ENCODE results near the gene PRR12. TPM values are rescaled to one million over a fixed set of nuclear protein-coding genes. Genes with fewer than 3 reads are reported as not detected.

The PRR12 gene
- total RNA-seq, 4 donors from 2014 or later = 2.6 to 63.1 (median 8.6) TPM

- Histone ChIP-seq H3K27me3 (no peaks in the 10 kb centered on the region), H3K9me3 (no peaks in the 10 kb centered on the region), H3K4me1 (no peaks in the 10 kb centered on the region), H3K36me3 (no peaks in the 10 kb centered on the region), H3K27ac (no peak overlapping the region), H3K4me3 (no peak overlapping the region)
- intact Hi-C loops (cut with DNase I; ENCODE audit: low total_unique reads) = no loop called here
- no peak for DNase-seq
- no peak for TF ChIP-seq POLR2A (IDR thresholded peaks at IDR 0.05)
- TF ChIP-seq, protein P1, sequence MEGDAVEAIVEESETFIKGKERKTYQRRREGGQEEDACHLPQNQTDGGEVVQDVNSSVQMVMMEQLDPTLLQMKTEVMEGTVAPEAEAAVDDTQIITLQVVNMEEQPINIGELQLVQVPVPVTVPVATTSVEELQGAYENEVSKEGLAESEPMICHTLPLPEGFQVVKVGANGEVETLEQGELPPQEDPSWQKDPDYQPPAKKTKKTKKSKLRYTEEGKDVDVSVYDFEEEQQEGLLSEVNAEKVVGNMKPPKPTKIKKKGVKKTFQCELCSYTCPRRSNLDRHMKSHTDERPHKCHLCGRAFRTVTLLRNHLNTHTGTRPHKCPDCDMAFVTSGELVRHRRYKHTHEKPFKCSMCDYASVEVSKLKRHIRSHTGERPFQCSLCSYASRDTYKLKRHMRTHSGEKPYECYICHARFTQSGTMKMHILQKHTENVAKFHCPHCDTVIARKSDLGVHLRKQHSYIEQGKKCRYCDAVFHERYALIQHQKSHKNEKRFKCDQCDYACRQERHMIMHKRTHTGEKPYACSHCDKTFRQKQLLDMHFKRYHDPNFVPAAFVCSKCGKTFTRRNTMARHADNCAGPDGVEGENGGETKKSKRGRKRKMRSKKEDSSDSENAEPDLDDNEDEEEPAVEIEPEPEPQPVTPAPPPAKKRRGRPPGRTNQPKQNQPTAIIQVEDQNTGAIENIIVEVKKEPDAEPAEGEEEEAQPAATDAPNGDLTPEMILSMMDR (IDR thresholded peaks at IDR 0.05) = no peak
Measured at GRCh38 chr19:49636233-49636932, 45.4 kb downstream of the PRR12 start.

DNA sequence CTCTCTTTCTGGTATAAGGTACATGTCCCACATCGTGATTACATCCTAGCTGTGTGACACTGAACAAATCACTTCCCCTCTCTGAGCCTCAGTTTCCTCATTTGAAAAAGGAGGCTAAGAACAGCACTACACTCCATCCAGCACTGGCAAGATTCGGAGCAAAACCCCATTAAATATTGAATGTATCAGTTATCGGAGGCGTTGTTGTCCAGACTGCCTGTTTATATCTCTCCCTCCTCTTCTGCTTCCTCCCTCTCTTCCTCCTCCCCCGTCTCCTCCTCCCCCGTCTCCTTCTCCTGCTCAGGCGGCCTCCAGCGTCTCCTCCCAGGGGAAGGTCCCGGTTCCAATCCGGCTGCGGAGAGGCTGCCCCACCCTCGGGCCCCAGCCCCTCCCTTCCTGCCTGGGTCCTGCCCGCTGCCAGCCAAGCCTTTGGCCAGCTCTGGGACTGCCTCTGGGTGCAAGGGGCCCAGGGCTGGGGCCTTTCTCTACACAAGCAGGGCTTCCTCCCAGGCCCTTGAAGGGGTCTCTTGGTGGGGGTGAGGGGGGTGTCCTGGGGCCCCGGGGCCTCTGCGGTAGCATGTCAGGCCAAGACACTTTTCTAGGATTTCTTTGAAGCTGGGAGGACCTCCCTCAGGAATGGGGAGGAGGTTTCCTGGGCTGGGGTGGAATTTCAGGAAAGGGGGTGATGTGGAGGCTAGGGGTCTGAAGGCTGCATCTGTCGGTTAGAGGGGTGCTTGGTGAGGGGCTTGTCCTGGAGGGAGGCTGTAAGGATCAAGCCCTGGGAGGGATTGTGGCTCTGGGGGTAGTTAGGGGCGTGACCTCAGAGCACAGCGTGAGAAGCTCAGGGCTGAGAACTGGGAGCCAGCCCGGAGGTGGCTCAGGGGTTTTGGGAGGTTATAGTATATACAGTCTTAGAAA lies 47.1 kb downstream of the PRR12 start:
- peak overlapping the region; percentile 97 to 99 for H3K27ac ChIP-seq
- peak; percentile 85 to 86 for DNase-seq
- no peaks in the 10 kb centered on the region for H3K36me3 ChIP-seq
- TF ChIP-seq POLR2A (IDR thresholded peaks at IDR 0.05) = peak in 1 of 2 donors; percentile 23
- TF ChIP-seq, protein P1 (IDR thresholded peaks at IDR 0.05) = no peak
- peak overlapping the region; percentile 72 to 73 for H3K4me3 ChIP-seq
- peaks cover under 1 to 5% of the 10 kb centered on the region in 2 donors for H3K4me1 ChIP-seq
- intact Hi-C loops (cut with DNase I; ENCODE audit: low total_unique reads) = no loop called here
- no peaks in the 10 kb centered on the region for H3K9me3 ChIP-seq
- no peaks in the 10 kb centered on the region for H3K27me3 ChIP-seq

- Histone ChIP-seq H3K27ac (peak overlapping the region; percentile 97 to 99), H3K36me3 (no peaks in the 10 kb centered on the region), H3K4me3 (peak overlapping the region; percentile 72 to 73), H3K9me3 (no peaks in the 10 kb centered on the region), H3K27me3 (no peaks in the 10 kb centered on the region), H3K4me1 (peaks cover 4 to 14% of the 10 kb centered on the region in 2 donors)
- intact Hi-C loops (cut with DNase I; ENCODE audit: low total_unique reads) = no loop called here
- TF ChIP-seq, protein P1 (IDR thresholded peaks at IDR 0.05) = no peak
- peak in 1 of 2 donors; percentile 57 for TF ChIP-seq POLR2A (IDR thresholded peaks at IDR 0.05)
- peak; percentile 52 to 63 for DNase-seq
Measured at GRCh38 chr19:49639401-49640112, 48.6 kb downstream of the PRR12 start.

- peak within 1 kb of the TSS; percentile 72 to 91 for H3K4me3 ChIP-seq
- intact Hi-C loops (cut with DNase I; ENCODE audit: low total_unique reads) = no loop called here
- no peaks in the 10 kb centered on the region for H3K9me3 ChIP-seq
- no peaks in the 10 kb centered on the region for H3K36me3 ChIP-seq
- H3K27me3 ChIP-seq = no peaks in the 10 kb centered on the region
- H3K27ac ChIP-seq = peak within 1 kb of the TSS; percentile 97 to 99
- DNase-seq = peak; percentile 99 to 100
- peaks cover 4 to 14% of the 10 kb centered on the region in 2 donors for H3K4me1 ChIP-seq
- TF ChIP-seq POLR2A (IDR thresholded peaks at IDR 0.05) = peak; percentile 75 to 93
- TF ChIP-seq, protein P1 (IDR thresholded peaks at IDR 0.05) = peak in 1 of 4 experiments; percentile 25
Measured at GRCh38 chr19:49640113-49640898, 49.3 kb downstream of the PRR12 start, which contains the start of gene RRAS. RRAS (minus strand) TSS chr19:49640143; CDS start chr19:49640098, 45 bp downstream.
